Measurements from ENCODE around the gene RAB39A.
A peak's percentile ranks its signal among the peaks of the same experiment; 100 is the strongest.

Gene RAB39A

DNA sequence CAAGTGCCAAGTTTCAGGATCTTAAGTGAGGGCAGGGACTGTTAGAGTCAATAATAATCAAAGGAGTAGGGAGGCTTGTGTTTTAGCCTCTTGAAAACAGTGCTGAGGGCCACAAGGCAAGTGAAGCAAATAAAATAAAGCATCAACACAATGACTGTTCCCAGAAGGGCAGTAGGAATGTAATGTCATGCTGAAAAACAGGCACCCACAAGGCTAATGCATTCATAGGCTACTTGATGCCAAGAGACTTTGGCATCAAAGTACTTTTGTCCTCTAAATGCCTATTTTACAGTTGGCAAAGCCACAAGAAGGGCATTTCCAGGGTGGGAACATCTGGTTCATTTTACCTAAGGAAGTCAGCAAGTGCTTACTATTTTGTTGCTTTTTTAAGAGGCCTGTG is 22.9 kb downstream of the RAB39A start:
- TF ChIP-seq POLR2AphosphoS5 (IDR thresholded peaks at IDR 0.05; ENCODE audit: borderline replicate concordance, low read depth, low read length): no peak
- TF ChIP-seq FOXP2 (optimal IDR thresholded peaks at IDR 0.05; ENCODE audit: control extremely low read depth, extremely low read length, insufficient read depth): no peak
- no peak for TF ChIP-seq EZH2 (IDR thresholded peaks at IDR 0.05)
- Histone ChIP-seq H3K9me3 (ENCODE audit: low read depth, low read length) (no peaks in the 10 kb centered on the region), H3K4me3 (peak overlapping the region; percentile 29), H3K9ac (ENCODE audit: insufficient read length) (no peak overlapping the region), H3K27ac (peak overlapping the region; percentile 85), H3K36me3 (ENCODE audit: insufficient read depth, low read length) (no peaks in the 10 kb centered on the region)
- no peak for DNase-seq (ENCODE audit: low read depth, low spot score)

DNA sequence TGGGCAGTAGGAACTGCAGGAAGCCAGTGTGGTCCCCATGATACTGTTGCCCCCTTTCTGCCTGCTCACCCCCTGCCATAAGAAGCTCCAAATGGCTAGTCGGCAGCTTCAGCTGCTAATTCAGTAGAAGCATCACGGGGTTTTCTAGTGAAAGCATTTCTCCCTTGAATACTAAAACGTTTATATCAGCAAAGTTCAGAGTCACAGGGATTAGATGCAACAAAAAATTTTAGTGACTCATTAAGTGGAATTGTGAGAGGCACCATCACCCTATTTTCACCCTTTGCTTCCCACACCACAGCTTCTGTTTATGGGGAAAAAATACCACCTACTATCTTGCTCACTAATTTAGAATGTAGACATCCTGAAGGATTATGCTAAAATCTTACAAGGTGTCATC is 25.2 kb downstream of the RAB39A start:
- no peak overlapping the region for H3K27ac ChIP-seq
- TF ChIP-seq POLR2AphosphoS5 (IDR thresholded peaks at IDR 0.05; ENCODE audit: borderline replicate concordance, low read depth, low read length) (no peak), FOXP2 (optimal IDR thresholded peaks at IDR 0.05; ENCODE audit: control extremely low read depth, extremely low read length, insufficient read depth) (no peak), EZH2 (IDR thresholded peaks at IDR 0.05) (no peak)

DNA sequence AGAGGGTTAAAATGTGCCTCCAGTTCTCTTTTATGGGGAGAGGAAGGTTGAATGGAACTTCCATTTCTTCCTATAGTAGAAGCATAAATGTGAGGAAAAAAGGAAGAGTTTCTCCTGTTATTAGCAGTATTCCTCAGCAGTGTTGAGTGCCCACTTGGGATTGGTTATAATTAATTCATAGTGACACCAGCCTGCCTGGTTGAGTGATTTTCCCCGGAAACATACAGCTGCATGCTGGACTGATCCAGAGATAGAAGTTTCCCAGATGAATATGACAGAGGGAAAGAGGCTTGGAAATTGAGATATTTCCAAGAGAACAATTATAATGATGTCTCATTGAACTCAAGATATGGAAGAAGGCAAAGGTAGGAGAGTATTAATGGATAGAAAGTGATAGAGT is 28.3 kb downstream of the RAB39A start:
- H3K9me3 ChIP-seq (ENCODE audit: low read depth, low read length): no peaks in the 10 kb centered on the region
- TF ChIP-seq FOXP2 (optimal IDR thresholded peaks at IDR 0.05; ENCODE audit: control extremely low read depth, extremely low read length, insufficient read depth) (no peak), EZH2 (IDR thresholded peaks at IDR 0.05) (no peak), POLR2AphosphoS5 (IDR thresholded peaks at IDR 0.05; ENCODE audit: borderline replicate concordance, low read depth, low read length) (no peak)
- no peaks in the 10 kb centered on the region for H3K36me3 ChIP-seq (ENCODE audit: insufficient read depth, low read length)
- H3K9ac ChIP-seq (ENCODE audit: insufficient read length): peak overlapping the region; percentile 44
- peak overlapping the region; percentile 94 for H3K27ac ChIP-seq
- no peak for DNase-seq (ENCODE audit: low read depth, low spot score)
- H3K4me3 ChIP-seq: peak overlapping the region; percentile 67

More for the DNA sequence above, 25.2 kb downstream of the RAB39A start:
- H3K9ac ChIP-seq (ENCODE audit: insufficient read length): no peak overlapping the region
- no peak for DNase-seq (ENCODE audit: low read depth, low spot score)
- H3K36me3 ChIP-seq (ENCODE audit: insufficient read depth, low read length): no peaks in the 10 kb centered on the region
- H3K9me3 ChIP-seq (ENCODE audit: low read depth, low read length): no peaks in the 10 kb centered on the region
- no peak overlapping the region for H3K4me3 ChIP-seq

DNA sequence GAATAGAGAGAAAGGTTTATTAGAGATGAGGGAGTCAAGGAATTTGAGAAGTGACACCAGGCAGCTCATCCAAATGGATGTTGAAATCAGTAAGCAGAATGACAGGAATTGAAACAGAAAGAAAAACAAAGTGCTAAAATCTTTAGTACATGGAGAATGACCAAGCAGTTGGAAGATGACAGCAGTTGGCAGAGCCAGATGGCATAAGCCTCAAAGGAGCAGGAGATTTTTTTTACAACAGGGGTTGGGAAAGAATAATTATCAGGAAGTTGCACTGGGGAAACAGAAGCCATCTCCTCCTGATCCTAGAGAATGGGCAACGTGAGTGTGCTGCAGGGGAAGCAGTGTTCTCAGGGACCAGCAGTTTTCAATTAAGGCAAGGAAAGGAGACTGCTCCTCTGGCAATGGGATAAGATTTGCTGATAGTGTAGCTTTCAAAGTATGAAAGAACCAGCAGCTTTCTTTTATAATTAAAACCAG is 28.9 kb downstream of the RAB39A start:
- Histone ChIP-seq H3K9me3 (ENCODE audit: low read depth, low read length) (no peaks in the 10 kb centered on the region), H3K4me3 (peak overlapping the region; percentile 67), H3K9ac (ENCODE audit: insufficient read length) (peak overlapping the region; percentile 44)

DNA sequence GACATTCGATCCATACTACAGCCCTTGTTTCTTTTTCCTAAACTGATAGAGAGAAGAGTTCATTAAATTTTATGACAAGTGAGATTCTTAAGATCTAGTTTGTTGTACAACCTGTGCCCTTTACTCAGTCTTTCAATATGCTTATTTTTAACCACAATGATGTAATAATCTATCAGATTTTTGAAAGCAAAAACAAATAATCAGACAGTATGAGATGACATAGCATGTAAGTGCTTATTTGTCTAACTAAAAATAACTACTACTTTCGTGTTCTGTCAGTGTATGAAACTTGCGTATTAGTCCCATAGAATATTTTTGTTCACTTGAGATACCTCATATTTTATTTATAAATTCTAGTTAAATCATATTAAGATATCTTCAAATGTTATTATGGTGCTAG is 33.2 kb downstream of the RAB39A start:
- TF ChIP-seq POLR2AphosphoS5 (IDR thresholded peaks at IDR 0.05; ENCODE audit: borderline replicate concordance, low read depth, low read length): no peak
- TF ChIP-seq FOXP2 (optimal IDR thresholded peaks at IDR 0.05; ENCODE audit: control extremely low read depth, extremely low read length, insufficient read depth): no peak
- no peak for TF ChIP-seq EZH2 (IDR thresholded peaks at IDR 0.05)

More for the DNA sequence above, 28.9 kb downstream of the RAB39A start:
- H3K36me3 ChIP-seq (ENCODE audit: insufficient read depth, low read length): no peaks in the 10 kb centered on the region
- TF ChIP-seq EZH2 (IDR thresholded peaks at IDR 0.05): no peak
- TF ChIP-seq POLR2AphosphoS5 (IDR thresholded peaks at IDR 0.05; ENCODE audit: borderline replicate concordance, low read depth, low read length): peak; percentile 55; the same call in 1 of the 2 replicates
- DNase-seq (ENCODE audit: low read depth, low spot score): peak; percentile 96
- H3K27ac ChIP-seq: peak overlapping the region; percentile 94

DNA sequence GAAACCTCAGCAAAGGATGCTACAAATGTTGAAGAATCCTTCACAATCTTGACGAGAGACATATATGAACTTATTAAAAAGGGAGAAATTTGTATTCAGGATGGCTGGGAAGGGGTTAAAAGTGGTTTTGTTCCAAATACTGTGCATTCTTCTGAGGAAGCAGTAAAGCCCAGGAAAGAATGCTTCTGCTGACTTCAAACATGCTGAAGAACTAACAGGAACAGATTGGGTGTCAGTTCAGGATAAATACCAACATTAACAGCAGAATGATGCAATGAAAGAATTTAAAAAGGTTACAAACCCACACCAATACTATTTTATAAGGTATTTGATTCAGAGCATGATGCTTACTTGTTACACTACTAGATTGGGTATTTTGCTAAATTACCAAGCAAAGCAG is 33.9 kb downstream of the RAB39A start:
- no peaks in the 10 kb centered on the region for H3K36me3 ChIP-seq (ENCODE audit: insufficient read depth, low read length)
- peak overlapping the region; percentile 46 for H3K9ac ChIP-seq (ENCODE audit: insufficient read length)
- no peaks in the 10 kb centered on the region for H3K9me3 ChIP-seq (ENCODE audit: low read depth, low read length)
- TF ChIP-seq EZH2 (IDR thresholded peaks at IDR 0.05): no peak
- no peak for TF ChIP-seq FOXP2 (optimal IDR thresholded peaks at IDR 0.05; ENCODE audit: control extremely low read depth, extremely low read length, insufficient read depth)
- TF ChIP-seq POLR2AphosphoS5 (IDR thresholded peaks at IDR 0.05; ENCODE audit: borderline replicate concordance, low read depth, low read length): no peak
- peak overlapping the region; percentile 53 for H3K4me3 ChIP-seq
- H3K27ac ChIP-seq: peak overlapping the region; percentile 92
- no peak for DNase-seq (ENCODE audit: low read depth, low spot score)

More for the DNA sequence above, 33.2 kb downstream of the RAB39A start:
- Histone ChIP-seq H3K4me3 (peak overlapping the region; percentile 53), H3K36me3 (ENCODE audit: insufficient read depth, low read length) (no peaks in the 10 kb centered on the region), H3K9ac (ENCODE audit: insufficient read length) (peak overlapping the region; percentile 46), H3K9me3 (ENCODE audit: low read depth, low read length) (no peaks in the 10 kb centered on the region), H3K27ac (peak overlapping the region; percentile 92)
- no peak for DNase-seq (ENCODE audit: low read depth, low spot score)

- Histone ChIP-seq H3K36me3 (ENCODE audit: insufficient read depth, low read length) (no peaks in the 10 kb centered on the region), H3K27ac (peak overlapping the region; percentile 9; the same call in 1 of the 2 replicates), H3K4me3 (no peak overlapping the region), H3K9ac (ENCODE audit: insufficient read length) (no peak overlapping the region), H3K9me3 (ENCODE audit: low read depth, low read length) (no peaks in the 10 kb centered on the region)
- DNase-seq (ENCODE audit: low read depth, low spot score): no peak
- TF ChIP-seq FOXP2 (optimal IDR thresholded peaks at IDR 0.05; ENCODE audit: control extremely low read depth, extremely low read length, insufficient read depth) (no peak), EZH2 (IDR thresholded peaks at IDR 0.05) (no peak), POLR2AphosphoS5 (IDR thresholded peaks at IDR 0.05; ENCODE audit: borderline replicate concordance, low read depth, low read length) (no peak)
Measured at GRCh38 chr11:107963091-107963490, 34.8 kb downstream of the RAB39A start.

- no peak for TF ChIP-seq POLR2AphosphoS5 (IDR thresholded peaks at IDR 0.05; ENCODE audit: borderline replicate concordance, low read depth, low read length)
Measured at GRCh38 chr11:107969219-107969618, 41.0 kb downstream of the RAB39A start.

DNA sequence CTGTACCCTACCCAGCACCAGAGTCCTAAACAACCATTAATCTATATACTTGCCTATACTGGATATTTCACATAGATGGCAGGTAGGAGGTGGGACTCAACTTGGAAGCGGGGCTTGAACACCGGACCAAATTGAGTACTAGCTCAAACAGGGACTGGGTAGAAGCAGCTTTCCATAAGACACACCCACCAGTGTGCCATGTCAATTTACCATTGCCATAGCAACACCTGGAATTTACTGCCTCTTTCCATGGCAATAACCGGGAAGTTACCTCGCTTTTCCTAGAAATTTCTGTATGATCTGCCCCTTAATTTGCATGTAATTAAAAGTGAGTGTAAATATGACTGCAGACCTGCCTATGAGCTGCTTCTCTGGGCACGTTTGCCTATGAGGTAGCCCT is 41.8 kb downstream of the RAB39A start:
- Histone ChIP-seq H3K9ac (ENCODE audit: insufficient read length) (no peak overlapping the region), H3K4me3 (no peak overlapping the region), H3K36me3 (ENCODE audit: insufficient read depth, low read length) (no peaks in the 10 kb centered on the region), H3K9me3 (ENCODE audit: low read depth, low read length) (no peaks in the 10 kb centered on the region), H3K27ac (no peak overlapping the region)
- no peak for DNase-seq (ENCODE audit: low read depth, low spot score)
- TF ChIP-seq FOXP2 (optimal IDR thresholded peaks at IDR 0.05; ENCODE audit: control extremely low read depth, extremely low read length, insufficient read depth) (no peak), POLR2AphosphoS5 (IDR thresholded peaks at IDR 0.05; ENCODE audit: borderline replicate concordance, low read depth, low read length) (no peak), EZH2 (IDR thresholded peaks at IDR 0.05) (no peak)

More at GRCh38 chr11:107969219-107969618, 41.0 kb downstream of the RAB39A start:
- Histone ChIP-seq H3K27ac (no peak overlapping the region), H3K36me3 (ENCODE audit: insufficient read depth, low read length) (no peaks in the 10 kb centered on the region), H3K4me3 (no peak overlapping the region), H3K9ac (ENCODE audit: insufficient read length) (no peak overlapping the region), H3K9me3 (ENCODE audit: low read depth, low read length) (no peaks in the 10 kb centered on the region)
- no peak for DNase-seq (ENCODE audit: low read depth, low spot score)
